Mesenchymal stem cell (in vitro differentiated cells and primary cell): ENCODE measurements around the gene MTHFD1L.
A peak's percentile ranks its signal among the peaks of the same experiment; 100 is the strongest.

Source experiments
- DNase-seq: peaks from one replicate; pipeline ENCODE4 v3.0.0-alpha.2; 2013
- H2AFZ ChIP-seq: one replicate; pipeline ENCODE4 v1.6.1; 2013; ENCODE audit warnings: low read depth, mild to moderate bottlenecking, control low read depth, inconsistent platforms, low read length, moderate library complexity
- H2AK5ac ChIP-seq: 2 replicates; pipeline ENCODE4 v1.6.1; 2013; ENCODE audit warnings: low read length, moderate library complexity, mild to moderate bottlenecking, inconsistent platforms; ENCODE audit not compliant: severe bottlenecking
- H2BK120ac ChIP-seq: one replicate; pipeline ENCODE4 v1.6.1; 2013; ENCODE audit warnings: low read depth, mild to moderate bottlenecking, inconsistent platforms, low read length, moderate library complexity
- H2BK12ac ChIP-seq, 2 experiments: one replicate each; pipeline ENCODE4 v1.6.1; 2013; ENCODE audit warnings: inconsistent platforms in 2 of 2, low read length in 2 of 2, mild to moderate bottlenecking in 2 of 2, moderate library complexity in 2 of 2, control low read depth in 1 of 2
- H2BK15ac ChIP-seq: one replicate; pipeline ENCODE4 v1.6.1; 2013; ENCODE audit warnings: mild to moderate bottlenecking, low read depth, inconsistent platforms; ENCODE audit not compliant: poor library complexity, severe bottlenecking
- H2BK5ac ChIP-seq: 2 replicates; pipeline ENCODE4 v1.6.1; 2013; ENCODE audit warnings: low read depth, mild to moderate bottlenecking, low read length, control low read depth, inconsistent platforms; ENCODE audit not compliant: poor library complexity, severe bottlenecking
- H3K14ac ChIP-seq, 2 experiments: one replicate each; pipeline ENCODE4 v1.6.1; 2013; ENCODE audit warnings: inconsistent platforms in 2 of 2, low read length in 2 of 2, control low read depth in 1 of 2, mild to moderate bottlenecking in 1 of 2, moderate library complexity in 1 of 2
- H3K18ac ChIP-seq, 2 experiments: one replicate each; pipeline ENCODE4 v1.6.1; 2013; ENCODE audit warnings: inconsistent platforms in 2 of 2, low read length in 2 of 2, control low read depth in 1 of 2, low read depth in 1 of 2, mild to moderate bottlenecking in 1 of 2
- H3K23ac ChIP-seq, 2 experiments: one replicate each; pipeline ENCODE4 v1.6.1; 2013; ENCODE audit warnings: inconsistent platforms in 2 of 2, low read length in 2 of 2, mild to moderate bottlenecking in 2 of 2, moderate library complexity in 2 of 2, control low read depth in 1 of 2
- H3K27ac ChIP-seq: 2 replicates; pipeline ENCODE4 v1.5.1; 2013; ENCODE audit warnings: mild to moderate bottlenecking, moderate library complexity, low read length, control low read depth, inconsistent platforms; ENCODE audit not compliant: poor library complexity, severe bottlenecking
- H3K27me3 ChIP-seq, 2 experiments: 2 replicates each; pipeline versions ENCODE4 v1.6.1 to v1.7.0; 2013; ENCODE audit warnings: low read length in 2 of 2, mild to moderate bottlenecking in 2 of 2, moderate library complexity in 2 of 2, control low read depth in 1 of 2, inconsistent platforms in 1 of 2; ENCODE audit not compliant: control insufficient read depth in 1 of 2, insufficient read depth in 1 of 2
- H3K36me3 ChIP-seq, 2 experiments: 2 replicates each; pipeline versions ENCODE4 v1.6.1 to v1.7.0; 2013; ENCODE audit warnings: low read length in 2 of 2, control low read depth in 1 of 2, inconsistent platforms in 1 of 2, low read depth in 1 of 2, mild to moderate bottlenecking in 1 of 2; ENCODE audit not compliant: insufficient read depth in 2 of 2, control insufficient read depth in 1 of 2
- H3K4ac ChIP-seq, 2 experiments: one replicate each; pipeline ENCODE4 v1.6.1; 2013; ENCODE audit warnings: inconsistent platforms in 2 of 2, low read length in 2 of 2, mild to moderate bottlenecking in 2 of 2, moderate library complexity in 2 of 2, control low read depth in 1 of 2, low read depth in 1 of 2
- H3K4me1 ChIP-seq: 2 replicates; pipeline ENCODE4 v1.6.1; 2013; ENCODE audit warnings: low read depth, low read length, control low read depth; ENCODE audit not compliant: control insufficient read depth, insufficient read depth
- H3K4me2 ChIP-seq: 2 replicates; pipeline ENCODE4 v1.6.1; 2013; ENCODE audit warnings: low read length, mild to moderate bottlenecking, inconsistent platforms; ENCODE audit not compliant: poor library complexity, severe bottlenecking
- H3K4me3 ChIP-seq, 2 experiments: 2 replicates each; pipeline versions ENCODE4 v1.5.1 to v1.7.0; 2013; ENCODE audit warnings: low read length in 2 of 2, mild to moderate bottlenecking in 2 of 2, control low read depth in 1 of 2, low read depth in 1 of 2; ENCODE audit not compliant: insufficient read depth in 1 of 2
- H3K79me1 ChIP-seq: replicated peaks from 2 replicates; pipeline ENCODE4 v1.6.1; 2013; ENCODE audit warnings: mild to moderate bottlenecking, control low read depth, low read length, inconsistent platforms; ENCODE audit not compliant: poor library complexity, severe bottlenecking
- H3K9ac ChIP-seq: 2 replicates; pipeline ENCODE4 v1.7.0; 2013; ENCODE audit warnings: mild to moderate bottlenecking, low read length, moderate library complexity
- H3K9me3 ChIP-seq: 2 replicates; pipeline ENCODE4 v1.7.0; 2013; ENCODE audit warnings: mild to moderate bottlenecking, low read length; ENCODE audit not compliant: control insufficient read depth
- H4K8ac ChIP-seq: one replicate; pipeline ENCODE4 v1.6.1; 2013; ENCODE audit warnings: inconsistent platforms, mild to moderate bottlenecking, low read length, moderate library complexity
- H4K91ac ChIP-seq: one replicate; pipeline ENCODE4 v1.6.1; 2013; ENCODE audit warnings: mild to moderate bottlenecking, low read length, inconsistent platforms
- WGBS: methylation state at CpG from one replicate; pipeline ENCODE4 v1.1.7; 2013; ENCODE audit warnings: mixed read lengths; 5-methylcytosine and 5-hydroxymethylcytosine counted together

The MTHFD1L gene

DNA sequence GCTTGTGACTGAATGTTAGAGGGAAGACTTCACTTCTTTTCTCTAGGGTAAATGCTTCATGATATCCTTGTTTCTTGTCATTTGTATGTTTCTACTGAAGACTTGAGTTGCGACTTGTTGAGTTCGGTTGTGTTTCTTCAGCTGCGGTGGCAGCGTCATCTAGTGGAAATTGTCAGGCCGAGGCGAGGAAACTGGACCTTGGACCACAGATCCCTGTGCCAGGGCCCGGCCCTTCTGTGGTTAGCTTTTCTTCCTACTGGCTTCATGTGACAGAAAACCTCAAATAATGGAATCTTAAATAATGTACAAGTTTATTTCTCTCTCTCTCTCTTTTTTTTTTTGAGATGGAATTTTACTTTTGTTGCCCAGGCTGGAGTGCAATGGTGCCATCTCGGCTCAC, 12.4 kb downstream of the MTHFD1L start:
- Histone ChIP-seq H3K4me3 (no peak overlapping the region), H2AK5ac (peak overlapping the region; percentile 83), H3K27me3 (no peaks in the 10 kb centered on the region), H3K36me3 (peaks cover 11 to 37% of the 10 kb centered on the region in 2 experiments), H3K4me2 (no peak overlapping the region), H4K91ac (no peak overlapping the region), H2BK12ac (no peak overlapping the region), H3K27ac (no peak overlapping the region), H2BK120ac (no peak overlapping the region), H3K79me1 (peaks cover 15% of the 10 kb centered on the region), H3K9me3 (no peaks in the 10 kb centered on the region), H3K9ac (no peak overlapping the region), H2BK5ac (no peak overlapping the region), H2AFZ (no peak overlapping the region), H4K8ac (no peak overlapping the region), H3K23ac (no peak overlapping the region), H3K4me1 (peaks cover 6% of the 10 kb centered on the region), H2BK15ac (no peak overlapping the region), H3K4ac (no peak overlapping the region), H3K14ac (no peak overlapping the region), H3K18ac (no peak overlapping the region)
- 98% methylated on average over 5 of the region's 8 CpGs for WGBS
- no peak for DNase-seq

GRCh38 chr6:150878347-150879213, 13.1 kb downstream of the MTHFD1L start:
- no peak overlapping the region for H2BK12ac ChIP-seq
- H3K79me1 ChIP-seq = peaks cover 18% of the 10 kb centered on the region
- DNase-seq = no peak
- no peaks in the 10 kb centered on the region for H3K27me3 ChIP-seq
- no peak overlapping the region for H4K8ac ChIP-seq
- H3K9me3 ChIP-seq = no peaks in the 10 kb centered on the region
- H2AK5ac ChIP-seq = no peak overlapping the region
- H2BK5ac ChIP-seq = no peak overlapping the region
- 72% methylated on average over 7 of the region's 9 CpGs for WGBS
- H3K18ac ChIP-seq = no peak overlapping the region
- no peak overlapping the region for H3K4me3 ChIP-seq
- peaks cover 6% of the 10 kb centered on the region for H3K4me1 ChIP-seq
- H3K9ac ChIP-seq = no peak overlapping the region
- peaks cover 11 to 40% of the 10 kb centered on the region in 2 experiments for H3K36me3 ChIP-seq
- no peak overlapping the region for H3K4ac ChIP-seq
- H3K4me2 ChIP-seq = no peak overlapping the region
- no peak overlapping the region for H2AFZ ChIP-seq
- H3K27ac ChIP-seq = no peak overlapping the region
- H3K14ac ChIP-seq = no peak overlapping the region
- no peak overlapping the region for H2BK120ac ChIP-seq
- H2BK15ac ChIP-seq = no peak overlapping the region
- H3K23ac ChIP-seq = no peak overlapping the region
- H4K91ac ChIP-seq = no peak overlapping the region

DNA sequence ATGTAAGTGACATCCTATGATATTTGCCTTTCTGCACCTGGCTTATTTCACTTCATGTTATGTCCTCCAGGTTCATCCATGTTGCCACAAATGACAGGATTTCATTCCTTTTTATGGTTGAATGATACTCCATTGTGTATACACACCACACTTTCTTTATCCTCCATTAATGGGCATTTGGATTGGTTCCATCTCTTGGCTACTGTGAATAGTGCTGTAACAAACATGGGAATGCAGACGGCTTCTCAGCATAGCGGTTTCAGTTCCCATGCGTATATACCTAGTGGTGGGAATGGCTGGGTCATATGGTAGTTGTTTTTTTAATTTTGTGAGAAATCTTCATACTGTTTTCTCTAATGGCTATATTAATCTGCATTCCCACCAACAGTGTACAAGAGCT, 14.8 kb downstream of the MTHFD1L start:
- H2AK5ac ChIP-seq = no peak overlapping the region
- H3K14ac ChIP-seq = no peak overlapping the region
- WGBS = no CpG with 5 or more reads among the region's 3 CpGs
- no peak overlapping the region for H3K4ac ChIP-seq
- no peak overlapping the region for H3K4me3 ChIP-seq
- DNase-seq = no peak
- H3K9ac ChIP-seq = no peak overlapping the region
- no peaks in the 10 kb centered on the region for H3K9me3 ChIP-seq
- H3K18ac ChIP-seq = no peak overlapping the region
- H4K8ac ChIP-seq = no peak overlapping the region
- H2AFZ ChIP-seq = no peak overlapping the region
- no peak overlapping the region for H3K27ac ChIP-seq
- H3K4me2 ChIP-seq = no peak overlapping the region
- H3K27me3 ChIP-seq = no peaks in the 10 kb centered on the region
- no peak overlapping the region for H3K23ac ChIP-seq
- H2BK5ac ChIP-seq = no peak overlapping the region
- no peak overlapping the region for H2BK120ac ChIP-seq
- H4K91ac ChIP-seq = no peak overlapping the region
- peaks cover 23% of the 10 kb centered on the region for H3K79me1 ChIP-seq
- no peak overlapping the region for H2BK15ac ChIP-seq
- H3K4me1 ChIP-seq = peaks cover 4% of the 10 kb centered on the region
- H2BK12ac ChIP-seq = no peak overlapping the region
- H3K36me3 ChIP-seq = peaks cover 22 to 53% of the 10 kb centered on the region in 2 experiments

GRCh38 chr6:150881911-150882481, 16.5 kb downstream of the MTHFD1L start:
- Histone ChIP-seq H3K23ac (no peak overlapping the region), H2BK12ac (no peak overlapping the region), H4K91ac (no peak overlapping the region), H3K36me3 (peaks cover 28 to 60% of the 10 kb centered on the region in 2 experiments), H3K4me1 (no peaks in the 10 kb centered on the region), H3K14ac (no peak overlapping the region), H3K4me3 (no peak overlapping the region), H3K4ac (no peak overlapping the region), H2BK120ac (no peak overlapping the region), H3K4me2 (no peak overlapping the region), H2BK15ac (no peak overlapping the region), H3K27me3 (no peaks in the 10 kb centered on the region), H3K27ac (peak overlapping the region; percentile 81), H4K8ac (no peak overlapping the region), H3K18ac (no peak overlapping the region), H2AFZ (no peak overlapping the region), H3K9me3 (no peaks in the 10 kb centered on the region), H2AK5ac (peak overlapping the region; percentile 22), H3K9ac (peak overlapping the region; percentile 87), H2BK5ac (no peak overlapping the region), H3K79me1 (peaks cover 27% of the 10 kb centered on the region)
- under 1% methylated on average over 3 of the region's 3 CpGs for WGBS
- DNase-seq = peak; percentile 93
